Upper lobe of right lung (tissue), 1 donor: ENCODE results near the gene ZNF124. TPM values are rescaled to one million over a fixed set of nuclear protein-coding genes. Genes with fewer than 3 reads are reported as not detected.
"Not testable (repeated sequence)": the region's sequence is repeated elsewhere in the genome, so short reads cannot be mapped to it uniquely, and the experiment has no call there.

Experiments
- ATAC-seq: fragments of 200-7000 bp; cut with Tn5 transposase; one replicate; pipeline ENCODE4 v1.9.1; 2020; ENCODE audit warnings: mild to moderate bottlenecking, moderate library complexity
- DNase-seq: peaks from one replicate; pipeline ENCODE4 v3.0.0-alpha.2; 2020
- H3K27ac ChIP-seq: fragments of 200-600 bp; one replicate; pipeline ENCODE4 v1.8.0; 2022
- H3K27me3 ChIP-seq: fragments of 200-600 bp; one replicate; pipeline ENCODE4 v1.8.0; 2022; ENCODE audit warnings: mild to moderate bottlenecking
- H3K36me3 ChIP-seq: fragments of 200-600 bp; one replicate; pipeline ENCODE4 v1.8.0; 2022
- H3K4me1 ChIP-seq: fragments of 200-600 bp; one replicate; pipeline ENCODE4 v1.8.0; 2022
- H3K4me3 ChIP-seq: fragments of 200-600 bp; one replicate; pipeline ENCODE4 v1.8.0; 2022; ENCODE audit warnings: mild to moderate bottlenecking
- H3K9me3 ChIP-seq: fragments of 200-600 bp; one replicate; pipeline ENCODE4 v1.8.0; 2022
- CTCF ChIP-seq: fragments of 200-600 bp; IDR thresholded peaks from one replicate; pipeline ENCODE4 v1.8.0; 2022; ENCODE audit warnings: antibody characterized with exemption
- intact Hi-C: fragments of 100-400 bp; cut with DNase I; formaldehyde crosslinking; loops from one replicate; pipeline ENCODE4 v1.11.0; 2022
- long read RNA-seq: library from polyadenylated mRNA; unstranded; transcript quantifications from one replicate; pipeline ENCODE4 v2.0.0, GENCODE V29; 2021
- total RNA-seq: library from RNA; stranded (reverse); fragmentation: NEBNext Ultra II Directional; extraction: Animal tissue kit (Norgen Biotek cat#: 25700); gene quantifications from one replicate; pipeline ENCODE4 v1.2.1, GENCODE V29; 2021
- donor health status: DM: no; HTN: yes; CAD: no; lungs with severe emphysema.

ZNF124 gene
- 23.5 TPM for total RNA-seq
- long read RNA-seq, transcript ZNF124-206 (4 exons, 1,292 nt) = minor isoform, 6 of 24 reads
- long read RNA-seq, transcript ZNF124-201 (4 exons, 1,674 nt) = major isoform, 15 of 24 reads
- long read RNA-seq, partial matches to known transcripts = 0 of 24 reads
- long read RNA-seq, other reads (novel, unspliced or antisense) = 2 of 24 reads

GRCh38 chr1:247171875-247172563 is at the start of gene ZNF124:
Gene ZNF124 (minus strand): TSS chr1:247172020. CDS start chr1:247171877, 143 bp downstream.
- H3K4me1 ChIP-seq, H3K36me3 ChIP-seq, DNase-seq, intact Hi-C loops, H3K9me3 ChIP-seq, H3K27ac ChIP-seq, H3K4me3 ChIP-seq, H3K27me3 ChIP-seq: not testable (repeated sequence)
- ATAC-seq = peak; percentile 99

GRCh38 chr1:247220280-247220679 is 48.5 kb upstream of the ZNF124 start:
- H3K27ac ChIP-seq, intact Hi-C loops, H3K4me1 ChIP-seq, DNase-seq, ATAC-seq, H3K4me3 ChIP-seq, H3K27me3 ChIP-seq, H3K9me3 ChIP-seq, H3K36me3 ChIP-seq: not testable (repeated sequence)

- intact Hi-C loops = no loop called here
- no peak for TF ChIP-seq CTCF
These were observed 46.4 kb upstream of the ZNF124 start for GRCh38 chr1:247218121-247218651.

GRCh38 chr1:247216261-247216660 is 44.4 kb upstream of the ZNF124 start:
- Histone ChIP-seq H3K27ac (no peak overlapping the region), H3K36me3 (no peaks in the 10 kb centered on the region), H3K27me3 (no peaks in the 10 kb centered on the region), H3K4me3 (no peak overlapping the region), H3K9me3 (no peaks in the 10 kb centered on the region), H3K4me1 (no peaks in the 10 kb centered on the region)
- intact Hi-C loops = no loop called here
- DNase-seq = no peak
- ATAC-seq = no peak
- no peak for TF ChIP-seq CTCF

More at GRCh38 chr1:247218121-247218651, 46.4 kb upstream of the ZNF124 start:
- H3K9me3 ChIP-seq = no peaks in the 10 kb centered on the region
- DNase-seq = no peak
- H3K36me3 ChIP-seq = no peaks in the 10 kb centered on the region
- no peak overlapping the region for H3K4me3 ChIP-seq
- H3K4me1 ChIP-seq = no peaks in the 10 kb centered on the region
- no peaks in the 10 kb centered on the region for H3K27me3 ChIP-seq
- H3K27ac ChIP-seq = no peak overlapping the region
- no peak for ATAC-seq

GRCh38 chr1:247212627-247213617 is 41.1 kb upstream of the ZNF124 start:
- Histone ChIP-seq H3K36me3 (no peaks in the 10 kb centered on the region), H3K27ac (no peak overlapping the region), H3K9me3 (no peaks in the 10 kb centered on the region), H3K4me1 (peaks cover 20% of the 10 kb centered on the region), H3K27me3 (no peaks in the 10 kb centered on the region), H3K4me3 (no peak overlapping the region)
- no peak for TF ChIP-seq CTCF
- intact Hi-C loops = no loop called here
- DNase-seq (no peak), ATAC-seq (no peak)

DNA sequence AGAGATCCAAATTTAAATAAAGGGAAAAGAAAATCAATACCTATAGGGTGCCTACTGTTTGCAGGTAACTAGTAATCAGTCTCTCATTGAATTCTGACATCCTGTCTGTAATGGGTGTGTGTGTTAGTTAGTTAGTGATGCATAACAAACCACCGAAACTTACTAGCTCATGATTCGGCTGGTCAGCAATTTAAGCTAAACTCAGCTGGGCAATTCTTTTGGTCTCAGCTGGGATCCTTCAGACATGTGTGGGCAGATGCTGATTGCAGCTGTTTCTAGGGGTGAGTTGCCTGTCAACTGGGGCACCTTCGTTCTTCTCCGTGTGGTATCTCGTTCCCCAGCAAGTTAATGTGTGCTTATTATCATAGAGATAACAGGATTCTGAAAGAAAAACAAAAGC is 40.2 kb upstream of the ZNF124 start:
- no peak for TF ChIP-seq CTCF
- H3K36me3 ChIP-seq = no peaks in the 10 kb centered on the region
- no peak overlapping the region for H3K4me3 ChIP-seq
- intact Hi-C loops = no loop called here
- ATAC-seq (no peak), DNase-seq (no peak)
- H3K4me1 ChIP-seq = peaks cover 24% of the 10 kb centered on the region
- no peaks in the 10 kb centered on the region for H3K27me3 ChIP-seq
- no peaks in the 10 kb centered on the region for H3K9me3 ChIP-seq
- H3K27ac ChIP-seq = no peak overlapping the region
